HG03039 (cell line): Measurements from ENCODE around the gene CELSR1.

ENCODE experiments used
- ATAC-seq: cut with Tn5 transposase; IDR thresholded peaks from one replicate; pipeline ENCODE4 v1.9.1; 2021; ENCODE audit warnings: mild to moderate bottlenecking, moderate library complexity; ENCODE audit not compliant: unreplicated experiment

CELSR1 gene

GRCh38 chr22:46535876-46536536 is 1.4 kb downstream of the CELSR1 start:
- ATAC-seq = no peak

DNA sequence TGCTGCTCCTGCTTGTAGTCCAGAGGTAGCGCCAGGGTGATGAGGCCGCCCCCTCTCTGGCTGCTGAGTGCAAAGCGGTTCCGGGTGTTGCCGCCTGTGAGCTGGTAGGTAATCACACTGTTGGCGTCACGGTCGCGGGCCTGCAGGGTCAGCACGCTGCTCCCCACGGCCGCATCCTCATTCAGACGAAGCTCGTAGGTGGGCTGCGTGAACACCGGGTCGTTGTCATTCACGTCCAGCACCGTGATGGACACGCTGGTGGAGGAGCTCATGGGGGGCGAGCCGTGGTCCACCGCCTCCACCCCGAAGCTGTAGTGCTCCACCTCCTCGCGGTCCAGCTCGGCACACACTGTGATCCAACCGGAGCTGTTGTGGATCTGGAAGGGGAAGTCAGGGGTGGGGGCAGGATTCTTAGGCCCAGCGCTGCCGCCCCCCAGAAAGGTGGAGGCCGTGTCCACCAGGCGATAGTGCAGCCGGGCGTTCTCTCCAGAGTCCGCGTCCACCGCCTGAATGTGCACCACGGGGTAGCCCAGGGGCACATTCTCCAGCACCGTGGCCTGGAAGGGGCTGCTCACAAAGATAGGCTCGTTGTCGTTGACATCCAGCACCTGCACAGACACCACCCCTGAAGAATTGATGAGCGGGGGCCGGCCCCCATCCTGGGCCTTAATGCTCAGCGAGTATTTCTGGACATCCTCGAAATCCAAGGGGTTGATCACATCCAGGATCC is 2.4 kb downstream of the CELSR1 start:
- no peak for ATAC-seq

GRCh38 chr22:46534177-46534776 is 3.1 kb downstream of the CELSR1 start:
- no peak for ATAC-seq

GRCh38 chr22:46533070-46533833 is 4.2 kb downstream of the CELSR1 start:
- no peak for ATAC-seq

GRCh38 chr22:46532416-46532815 is 5.0 kb downstream of the CELSR1 start:
- no peak for ATAC-seq

DNA sequence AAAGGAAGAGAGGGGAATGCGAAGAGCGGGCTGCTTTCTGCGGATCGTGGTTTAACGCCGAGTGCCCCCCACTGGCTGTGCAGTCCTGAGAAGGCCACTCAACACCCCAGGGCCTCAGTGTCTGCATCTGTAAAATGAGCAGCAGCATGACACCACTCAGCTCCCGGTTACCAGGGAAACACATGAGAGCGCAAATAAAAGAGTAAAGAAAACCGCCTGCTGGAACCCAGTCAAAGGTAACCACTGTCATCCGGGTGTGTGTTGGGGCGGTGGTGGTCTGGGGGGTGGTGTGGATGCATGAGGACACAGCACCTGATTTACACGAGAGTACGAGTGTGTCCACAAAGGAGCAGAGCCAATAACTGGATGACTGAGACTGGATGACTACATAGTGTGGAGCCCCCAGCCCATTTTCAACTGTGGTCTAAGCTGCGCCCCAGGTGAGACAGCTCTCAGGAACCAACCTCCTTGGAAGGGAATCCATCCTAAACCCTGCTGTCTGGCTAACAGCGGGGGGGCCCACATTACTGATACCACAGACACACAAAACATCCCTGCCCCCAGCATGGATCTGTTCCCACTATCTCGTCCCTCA is 5.7 kb downstream of the CELSR1 start:
- no peak for ATAC-seq

- no peak for ATAC-seq
These were observed 9.3 kb downstream of the CELSR1 start for GRCh38 chr22:46528121-46528610.

GRCh38 chr22:46526244-46526839 is 11.1 kb downstream of the CELSR1 start:
- no peak for ATAC-seq

- ATAC-seq = no peak
These were observed 11.8 kb downstream of the CELSR1 start for GRCh38 chr22:46525389-46526243.

GRCh38 chr22:46524203-46524740 is 13.1 kb downstream of the CELSR1 start:
- no peak for ATAC-seq

- ATAC-seq = no peak
These were observed 14.6 kb downstream of the CELSR1 start for GRCh38 chr22:46522797-46523196.

DNA sequence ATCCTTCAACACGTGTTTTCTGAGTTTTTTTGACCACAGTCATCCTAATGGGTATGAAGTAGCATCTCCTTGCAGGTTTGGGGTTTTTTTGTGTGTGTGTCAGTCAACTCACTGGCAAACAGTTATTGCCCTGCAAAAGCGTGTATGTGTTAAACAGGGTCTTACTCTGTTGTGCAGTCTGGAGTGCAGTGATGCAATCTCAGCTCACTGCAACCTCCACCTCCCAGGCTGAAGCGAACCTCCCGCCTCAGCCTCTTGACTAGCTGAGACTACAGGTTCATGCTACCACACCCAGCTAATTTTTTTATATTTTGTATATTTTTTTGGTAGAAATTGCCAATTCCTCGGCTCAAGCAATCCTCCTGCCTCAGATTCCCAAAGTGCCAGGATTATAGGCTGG is 15.4 kb downstream of the CELSR1 start:
- ATAC-seq = no peak

DNA sequence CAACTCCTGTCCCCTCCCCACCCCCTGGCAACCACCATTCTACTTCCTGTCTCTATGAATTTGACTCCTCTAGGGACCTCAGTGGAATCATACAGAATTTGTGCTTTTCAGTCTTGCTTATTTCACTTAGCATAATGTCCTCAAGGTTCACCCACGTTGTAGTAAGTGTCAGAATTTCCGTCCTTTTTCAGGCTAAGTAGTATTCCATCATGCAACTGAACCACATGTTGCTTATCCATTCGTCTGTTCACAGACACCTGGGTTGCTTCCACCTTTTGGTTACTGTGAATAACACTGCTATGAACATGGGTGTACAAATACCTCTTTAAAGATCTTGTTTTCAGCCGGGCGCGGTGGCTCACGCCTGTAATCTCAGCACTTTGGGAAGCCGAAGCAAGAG is 16.5 kb downstream of the CELSR1 start:
- ATAC-seq = no peak

DNA sequence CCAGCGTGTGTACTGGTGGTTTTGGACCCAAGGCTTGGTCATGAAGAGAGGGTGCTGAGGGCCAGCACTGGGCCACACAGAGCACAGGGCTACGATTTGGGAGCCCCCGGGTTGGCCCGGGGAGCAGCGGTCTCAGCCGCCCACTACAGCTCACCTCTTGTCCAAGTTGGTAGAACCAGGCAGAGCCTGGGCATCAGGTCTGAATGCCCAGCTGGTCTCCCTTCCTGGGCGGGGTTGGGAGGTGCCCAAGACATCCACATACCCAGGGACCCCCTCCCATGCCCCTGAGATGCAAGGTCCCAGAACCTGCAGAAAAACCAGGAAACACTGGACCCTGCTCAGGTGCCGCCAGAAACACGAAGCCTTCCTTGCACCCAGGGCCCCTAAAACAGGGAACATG is 18.0 kb downstream of the CELSR1 start:
- no peak for ATAC-seq

DNA sequence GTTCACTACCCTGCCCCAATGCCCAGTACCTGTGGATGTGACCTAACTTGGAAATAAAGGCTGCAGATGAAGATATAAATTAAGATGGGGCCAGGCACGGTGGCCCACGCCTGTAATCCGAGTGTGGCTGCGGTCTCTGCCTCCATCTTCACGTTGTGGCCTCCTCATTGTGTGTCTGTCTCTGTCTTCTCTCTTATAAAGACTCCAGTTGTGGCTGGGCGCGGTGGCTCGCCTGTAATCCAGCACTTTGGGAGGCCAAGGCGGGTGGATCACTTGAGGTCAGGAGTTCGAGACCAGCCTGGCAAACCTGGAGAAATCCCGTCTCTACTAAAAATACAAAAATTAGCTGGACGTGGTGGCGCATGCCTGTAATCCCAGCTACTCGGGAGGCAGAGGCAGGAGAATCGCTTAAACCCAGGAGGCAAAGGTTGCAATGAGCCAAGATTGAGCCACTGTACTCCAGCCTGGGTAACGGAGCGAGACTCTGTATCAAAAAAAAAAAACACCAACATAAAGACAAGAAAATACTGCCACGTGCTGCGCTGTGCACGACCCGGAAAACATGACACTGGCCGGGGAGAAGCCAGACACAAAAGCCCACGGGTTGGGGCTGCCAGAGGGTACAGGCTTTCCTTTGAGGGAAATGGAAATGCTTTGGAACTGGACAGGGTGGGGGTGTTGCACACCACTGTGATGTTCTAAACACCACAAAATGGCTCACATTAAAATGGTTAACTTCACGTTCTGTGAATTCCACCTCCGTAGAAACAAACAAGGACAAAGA is 18.7 kb downstream of the CELSR1 start:
- no peak for ATAC-seq

DNA sequence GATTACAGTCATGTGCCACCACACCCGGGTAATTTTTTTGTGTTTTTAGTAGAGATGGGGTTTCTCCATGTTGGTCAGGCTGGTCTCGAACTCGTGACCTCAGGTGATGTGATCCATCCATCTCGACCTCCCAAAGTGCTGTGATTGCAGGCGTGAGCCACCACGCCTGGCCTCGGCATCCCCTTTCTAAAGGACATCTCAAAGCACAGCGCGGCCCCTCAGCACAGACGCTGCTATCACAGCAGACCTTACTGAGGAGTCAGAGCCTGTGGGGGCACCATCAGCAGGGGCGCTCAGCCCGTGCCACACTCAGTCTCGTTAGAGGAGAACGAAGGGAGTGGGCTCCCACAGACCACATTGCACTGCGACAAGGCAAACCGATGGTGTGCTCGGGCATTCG is 19.4 kb downstream of the CELSR1 start:
- no peak for ATAC-seq

- no peak for ATAC-seq
These were observed 20.1 kb downstream of the CELSR1 start for GRCh38 chr22:46517255-46517761.

GRCh38 chr22:46516638-46517037 is 20.8 kb downstream of the CELSR1 start:
- no peak for ATAC-seq
